GM21423 (cell line): Measurements from ENCODE around the gene EIF3K.

Experiments used
- ATAC-seq: cut with Tn5 transposase; IDR thresholded peaks from one replicate; pipeline ENCODE4 v1.9.1; 2021; ENCODE audit warnings: mild to moderate bottlenecking, moderate library complexity; ENCODE audit not compliant: unreplicated experiment

EIF3K gene

DNA sequence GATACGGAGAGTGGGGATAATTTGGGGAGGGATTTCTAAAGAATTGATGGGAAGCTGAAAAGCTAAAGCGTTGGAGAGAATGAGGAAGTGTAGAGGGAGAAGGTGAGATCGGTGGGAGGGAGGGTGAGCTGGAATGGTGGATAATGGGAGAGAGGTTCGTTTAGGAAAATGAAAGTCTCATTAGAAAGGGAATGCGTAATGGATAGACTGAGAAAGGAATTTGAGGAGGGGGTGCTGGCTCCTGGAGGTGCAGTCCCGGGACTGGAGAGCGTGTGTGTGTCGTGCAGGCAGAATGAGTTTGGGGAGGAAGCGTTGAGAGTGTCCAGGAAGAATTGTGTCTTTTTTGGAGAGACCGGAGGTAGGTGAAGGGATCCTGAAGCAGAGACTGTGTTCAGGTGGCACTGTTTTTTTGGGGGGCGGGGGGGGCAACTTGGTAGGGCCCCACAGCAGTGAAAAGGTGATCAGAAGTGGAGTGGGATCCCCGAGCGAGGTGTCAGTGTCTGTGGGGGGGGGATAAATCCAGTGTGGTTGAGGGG, 29.8 kb downstream of the EIF3K start:
- ATAC-seq, result no peak

DNA sequence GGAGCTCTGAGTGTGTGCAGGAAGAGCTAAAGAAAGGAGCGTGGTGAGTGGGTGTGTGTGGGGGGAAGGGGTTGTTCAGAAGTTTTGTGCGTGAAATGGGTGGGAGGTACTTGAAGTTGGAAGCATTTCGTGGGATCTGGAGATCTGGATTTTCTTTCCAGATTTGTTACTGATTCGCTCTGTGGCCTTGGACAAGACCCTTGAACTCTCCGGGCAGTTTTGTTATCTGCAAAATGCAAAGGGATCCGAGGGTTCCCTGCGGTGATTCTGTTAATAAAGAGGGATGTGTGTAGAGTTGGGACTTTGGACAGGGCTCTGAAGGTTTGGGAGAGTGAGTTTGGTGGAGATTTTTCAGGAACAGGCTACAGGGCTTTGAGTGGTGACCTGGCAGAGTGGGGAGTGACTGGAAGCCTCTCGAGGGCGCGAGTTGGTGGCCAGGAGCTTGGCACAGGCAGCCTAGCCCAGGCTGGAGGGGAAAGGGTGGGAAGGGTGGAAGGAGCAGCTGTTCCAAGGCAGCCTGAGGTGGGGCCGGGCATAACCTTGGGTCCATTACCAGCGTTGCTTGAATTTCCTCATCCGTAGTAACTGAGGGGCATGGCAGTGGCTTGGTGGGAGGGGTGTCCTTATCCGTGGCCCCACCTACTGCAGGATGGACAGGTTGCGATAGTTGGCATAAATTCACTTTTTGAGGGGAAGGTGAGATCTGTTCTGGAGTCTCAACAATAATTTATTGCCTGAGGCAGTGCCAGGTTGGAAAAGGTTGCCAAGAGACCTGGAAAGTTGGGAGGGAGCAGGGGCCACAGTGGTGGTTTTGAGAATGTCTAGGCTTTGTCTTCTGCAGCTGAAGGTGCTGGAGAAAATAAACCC, 30.6 kb downstream of the EIF3K start:
- no peak for ATAC-seq

DNA sequence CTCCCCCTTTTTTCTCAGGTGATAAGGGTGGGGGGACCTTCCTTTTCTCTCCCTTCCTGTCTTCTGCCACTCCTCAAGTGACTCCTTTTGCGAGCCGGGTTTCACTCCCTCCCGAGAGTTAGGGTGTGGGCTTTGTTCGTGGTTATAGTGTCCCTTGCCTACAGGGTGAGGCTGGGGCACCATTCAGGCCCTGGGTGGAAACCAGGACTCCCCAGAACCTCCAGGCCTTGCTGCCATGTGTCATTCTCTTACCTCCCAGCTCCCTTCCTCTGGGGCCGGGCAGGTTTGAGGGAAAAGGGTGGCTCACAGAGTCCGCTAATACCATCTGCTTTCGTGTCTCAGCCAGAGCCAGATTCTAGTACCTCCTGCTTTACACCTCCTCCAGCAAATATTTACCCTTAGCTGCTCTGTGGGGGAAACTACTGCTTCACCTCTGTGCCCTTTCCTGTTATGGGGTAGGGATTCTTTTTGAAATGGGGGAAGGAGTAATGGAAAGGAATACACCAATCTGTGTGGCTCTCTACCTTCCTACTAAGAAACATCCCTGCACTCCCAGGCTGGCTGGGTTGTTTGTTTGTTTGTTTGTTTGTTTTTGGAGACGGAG, 31.3 kb downstream of the EIF3K start:
- ATAC-seq, result no peak

DNA sequence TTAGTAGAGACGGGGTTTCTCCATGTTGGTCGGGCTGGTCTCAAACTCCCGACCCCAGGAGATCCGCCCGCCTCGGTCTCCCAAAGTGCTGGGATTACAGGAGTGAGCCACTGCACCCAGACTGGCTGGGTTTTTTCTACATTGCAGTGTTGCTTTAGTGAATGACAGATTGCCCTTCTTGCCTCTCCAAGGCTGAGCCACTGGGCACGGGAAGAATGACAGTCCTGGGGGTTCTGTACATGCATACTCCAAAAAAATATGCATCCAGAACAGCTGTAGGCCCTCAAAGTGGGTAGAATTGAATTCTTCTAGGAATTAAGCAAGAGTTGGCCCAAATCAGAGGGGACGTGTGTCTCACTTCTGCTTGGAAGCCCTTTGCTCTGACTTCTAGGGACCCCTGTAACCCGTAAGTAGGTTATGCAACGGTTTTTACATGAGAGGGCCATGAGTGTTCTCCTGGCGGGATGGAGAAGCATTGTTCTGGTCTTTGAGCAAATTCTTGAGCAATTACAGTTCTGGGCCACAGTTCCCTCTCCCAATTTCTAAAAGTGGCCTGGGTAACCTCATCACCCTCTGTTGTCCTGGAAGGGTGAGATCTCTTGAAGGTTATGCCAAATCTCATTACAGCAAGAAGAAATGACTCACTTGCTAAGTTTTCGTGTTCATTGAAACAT, 32.1 kb downstream of the EIF3K start:
- ATAC-seq, result no peak

DNA sequence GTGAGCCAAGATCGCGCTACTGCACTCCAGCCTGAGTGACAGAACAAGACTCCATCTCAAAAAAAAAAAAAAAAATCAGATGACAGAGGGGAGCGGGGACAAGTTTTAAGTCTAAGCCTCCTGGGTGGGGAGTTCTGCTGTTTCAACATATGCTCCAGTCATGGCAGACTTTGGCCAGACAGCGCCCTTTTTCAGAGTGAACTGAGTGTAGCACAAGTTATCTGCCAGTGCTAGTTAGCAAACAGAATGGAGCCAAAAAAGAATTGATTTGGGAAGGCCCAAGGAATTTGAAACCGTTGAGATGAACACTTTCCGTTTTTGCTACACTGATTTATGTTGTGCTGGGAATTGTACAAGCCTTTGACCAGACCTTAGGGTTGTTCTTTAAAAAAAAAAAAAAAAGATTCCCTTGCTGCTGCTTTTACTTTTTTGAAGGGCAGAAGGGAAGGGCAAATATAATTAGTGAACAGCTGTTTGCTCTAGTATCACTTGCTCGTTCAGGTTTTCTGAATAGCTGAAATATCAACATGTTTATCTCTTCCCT, 34.1 kb downstream of the EIF3K start:
- ATAC-seq, result no peak

DNA sequence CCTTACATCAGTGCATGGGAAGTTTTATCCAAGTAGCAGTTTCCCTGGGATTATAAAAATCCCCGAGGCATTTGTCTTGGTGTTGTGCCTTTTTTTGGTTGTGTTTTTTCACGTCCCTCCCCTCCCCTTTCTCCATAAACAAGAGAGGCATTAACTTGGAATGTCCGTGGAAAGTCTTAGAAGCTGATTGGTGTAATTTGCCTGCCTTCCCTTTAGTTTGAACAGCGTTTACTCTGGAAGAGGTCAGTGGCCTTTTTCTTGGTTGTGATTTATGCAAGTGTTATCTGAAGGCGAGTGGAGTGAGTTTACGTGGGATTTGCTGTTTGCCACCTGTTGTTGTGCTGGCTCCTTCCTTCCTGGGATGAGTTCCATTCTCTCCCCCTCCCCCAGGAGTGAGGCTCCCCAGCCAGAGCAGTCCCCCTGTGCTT, 35.7 kb downstream of the EIF3K start:
- no peak for ATAC-seq

DNA sequence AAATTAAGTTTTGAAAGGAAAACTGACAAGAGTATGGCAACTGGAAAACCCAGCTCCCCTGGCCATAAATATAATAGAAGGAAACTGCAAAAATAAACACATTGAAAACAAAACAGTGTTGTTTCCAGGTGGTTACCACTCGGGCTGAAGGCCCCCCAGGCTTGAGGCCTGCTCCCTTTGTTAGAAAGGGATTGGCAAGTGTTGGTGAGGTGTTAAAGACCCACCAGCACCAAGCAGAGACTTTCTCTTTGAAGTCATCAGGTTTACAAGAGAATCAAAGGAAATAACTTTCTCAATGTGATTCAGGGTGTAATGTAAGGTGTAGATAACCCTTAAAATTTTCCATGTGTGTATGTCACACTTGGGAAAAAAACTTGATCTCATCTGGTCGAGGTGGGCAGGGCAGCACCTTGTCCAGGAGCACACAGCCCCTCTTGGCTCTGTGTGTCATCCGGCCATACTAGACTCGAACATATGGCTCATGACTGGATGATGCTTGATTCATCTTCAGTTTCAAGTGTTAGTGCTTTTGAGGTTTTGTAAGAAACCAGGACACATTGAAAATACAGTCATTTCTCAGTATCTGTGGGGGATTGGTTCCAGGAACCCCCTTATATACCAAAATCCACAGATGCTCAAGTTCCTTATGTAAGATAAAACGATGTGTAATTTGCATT, 36.3 kb downstream of the EIF3K start:
- ATAC-seq, result peak; percentile 42

DNA sequence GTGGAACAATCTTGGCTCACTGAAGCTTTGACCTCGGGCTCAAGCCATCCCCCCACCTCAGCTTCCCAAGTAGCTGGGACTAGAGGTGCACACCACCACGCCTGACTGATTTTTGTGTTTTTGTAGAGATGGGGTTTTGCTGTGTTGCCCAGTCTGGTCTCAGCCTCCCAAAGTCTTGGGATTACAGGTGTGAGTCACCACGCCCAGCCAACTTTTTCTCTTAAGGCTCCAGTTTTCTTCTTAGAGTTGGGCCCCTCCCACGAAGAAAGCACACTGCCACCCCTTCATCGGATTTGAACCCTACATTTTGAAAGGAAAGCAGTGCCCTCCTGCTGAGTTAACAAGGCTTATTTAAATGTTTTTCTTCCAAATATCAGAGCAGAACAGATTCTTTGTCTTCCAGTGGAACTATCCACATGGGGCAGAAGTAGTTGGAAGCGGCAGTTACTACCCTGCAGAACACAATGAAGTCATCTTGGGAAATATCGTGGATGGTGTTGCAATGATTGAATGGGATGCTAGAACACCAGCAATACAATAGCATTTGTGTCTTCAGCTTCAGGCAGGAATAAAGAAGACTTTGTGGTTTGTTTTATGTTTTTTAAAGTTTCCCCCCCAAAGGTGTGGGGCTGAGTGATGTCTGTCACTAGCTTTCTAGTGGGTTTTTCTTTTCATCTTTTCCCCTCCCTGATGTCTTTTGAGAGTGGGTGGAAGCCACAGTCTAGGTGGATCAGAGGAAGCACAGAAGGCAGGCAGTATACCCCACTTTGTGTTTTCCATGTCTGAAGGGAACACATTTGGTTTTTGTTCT, 37.4 kb downstream of the EIF3K start:
- ATAC-seq, result no peak

DNA sequence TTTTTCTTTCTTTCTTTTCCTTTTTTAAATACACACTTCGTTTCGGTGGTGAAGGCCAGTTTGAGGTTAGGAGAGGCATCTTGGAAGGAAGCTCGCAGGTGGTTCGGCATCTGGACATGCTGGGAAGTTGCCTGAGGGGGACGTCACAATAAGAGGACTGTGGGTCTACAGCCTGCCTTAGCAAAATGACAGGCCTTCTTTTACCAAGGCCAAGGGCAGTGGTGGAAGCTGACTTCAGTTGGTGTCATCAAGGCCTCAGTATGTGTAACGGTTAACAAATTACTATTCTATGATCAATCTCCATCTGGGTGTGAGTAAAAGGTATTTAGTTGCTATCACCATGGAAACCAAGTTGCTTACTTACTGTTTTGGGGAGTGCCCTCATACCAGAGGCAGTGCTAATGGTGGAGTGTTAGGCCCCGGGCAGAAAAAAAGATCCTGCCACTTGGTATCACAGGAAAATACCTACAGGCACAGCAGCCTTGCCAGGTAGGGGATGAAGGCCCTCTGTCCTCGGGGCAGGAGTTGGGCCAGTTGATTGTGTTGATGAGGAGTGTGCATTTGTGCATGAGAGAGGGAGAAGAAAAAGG, 38.7 kb downstream of the EIF3K start:
- no peak for ATAC-seq

DNA sequence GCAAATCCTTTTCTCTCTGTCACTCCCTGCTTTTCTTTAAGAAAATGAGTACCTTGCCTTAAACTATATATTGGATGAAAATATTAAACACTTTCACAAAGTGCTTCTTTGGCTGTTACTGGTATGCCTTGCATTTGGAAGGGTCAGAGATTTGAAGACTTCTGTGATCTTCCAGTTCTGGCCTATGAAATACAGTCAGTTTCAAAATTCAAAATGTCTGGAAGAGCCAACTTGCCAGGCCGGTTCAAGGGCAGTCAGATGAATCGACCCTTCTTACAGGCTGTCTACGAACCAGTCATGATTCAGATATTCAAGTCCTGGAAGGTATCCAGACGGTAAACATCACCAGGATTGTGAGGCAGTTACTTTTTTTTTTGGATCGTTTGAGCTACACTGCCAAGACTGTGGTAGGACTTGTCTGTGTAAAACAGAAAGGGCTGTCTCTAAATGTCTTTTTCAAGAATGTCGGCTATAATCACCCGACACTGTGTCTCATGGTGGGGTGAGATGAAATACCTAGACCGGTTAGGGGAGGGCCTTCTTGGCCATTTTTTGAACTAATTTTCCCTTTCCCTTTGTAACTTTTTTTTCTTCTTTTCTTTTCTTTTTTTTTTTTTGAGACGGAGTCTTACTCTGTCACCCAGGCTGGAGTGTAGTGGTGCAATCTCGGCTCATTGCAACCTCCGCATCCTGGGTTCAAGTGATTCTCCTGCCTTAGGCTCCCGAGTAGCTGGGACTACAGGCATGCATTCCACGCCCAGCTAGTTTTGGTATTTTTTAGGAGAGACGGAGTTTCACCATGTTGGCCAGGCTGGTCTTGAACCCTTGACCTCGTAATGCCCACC, 39.7 kb downstream of the EIF3K start:
- ATAC-seq, result no peak

DNA sequence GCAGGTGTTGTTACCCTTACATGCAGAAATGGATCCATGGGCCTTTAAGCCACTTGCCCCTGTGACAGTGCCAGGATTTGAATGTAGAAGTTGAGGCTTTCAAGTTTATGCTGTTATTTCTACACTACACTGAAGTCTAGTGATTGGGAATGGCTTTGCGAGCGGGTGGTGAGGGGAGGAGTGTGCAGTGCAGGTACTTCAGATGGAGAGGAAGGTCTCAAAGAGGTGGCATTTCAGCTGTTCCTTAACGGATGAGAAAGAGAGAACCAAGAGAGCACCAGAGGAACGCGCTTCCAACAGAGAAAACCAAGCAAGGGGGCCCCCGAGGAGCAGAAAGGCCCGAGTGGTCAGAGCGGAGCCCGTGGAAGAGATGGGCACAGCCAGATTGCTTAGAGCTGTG, 41.7 kb downstream of the EIF3K start:
- no peak for ATAC-seq

DNA sequence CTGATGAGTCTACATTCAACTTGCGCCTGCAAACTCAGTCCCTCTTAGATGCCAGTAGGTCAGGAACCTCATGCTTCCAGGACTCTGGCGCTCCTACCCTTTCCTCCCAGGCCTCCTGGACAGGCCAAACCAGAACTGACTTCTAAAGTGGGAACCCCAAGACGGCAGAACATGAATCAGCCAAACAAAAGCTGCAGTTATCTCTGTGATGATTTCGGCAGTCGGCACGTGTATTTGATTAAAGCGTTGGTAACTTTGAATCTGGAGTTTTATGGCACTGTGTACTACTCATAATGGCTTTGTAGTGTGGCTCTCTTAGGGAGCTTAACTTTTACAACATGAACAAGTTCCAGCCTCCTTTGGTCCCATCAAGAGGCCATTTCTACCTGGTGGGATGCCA, 42.1 kb downstream of the EIF3K start:
- ATAC-seq, result no peak

DNA sequence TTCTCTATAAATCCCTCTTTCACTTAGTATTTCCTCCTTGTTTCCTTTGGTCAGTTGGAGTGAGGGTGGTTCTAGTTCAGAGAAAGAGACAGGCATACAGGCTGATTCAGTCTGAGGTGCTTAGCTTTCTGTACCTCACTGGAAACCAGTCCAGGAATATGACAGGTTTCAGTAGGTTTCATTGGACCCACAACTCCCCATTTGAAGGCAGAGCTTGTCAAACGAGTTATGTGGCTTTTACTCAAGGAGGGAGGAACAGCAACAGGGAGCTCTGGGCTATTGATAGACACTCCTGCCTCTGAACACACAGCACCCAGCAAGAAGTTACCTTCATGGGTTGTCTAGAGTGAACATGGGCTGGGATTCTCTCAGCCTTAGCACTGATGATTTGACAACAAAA, 43.0 kb downstream of the EIF3K start:
- no peak for ATAC-seq

DNA sequence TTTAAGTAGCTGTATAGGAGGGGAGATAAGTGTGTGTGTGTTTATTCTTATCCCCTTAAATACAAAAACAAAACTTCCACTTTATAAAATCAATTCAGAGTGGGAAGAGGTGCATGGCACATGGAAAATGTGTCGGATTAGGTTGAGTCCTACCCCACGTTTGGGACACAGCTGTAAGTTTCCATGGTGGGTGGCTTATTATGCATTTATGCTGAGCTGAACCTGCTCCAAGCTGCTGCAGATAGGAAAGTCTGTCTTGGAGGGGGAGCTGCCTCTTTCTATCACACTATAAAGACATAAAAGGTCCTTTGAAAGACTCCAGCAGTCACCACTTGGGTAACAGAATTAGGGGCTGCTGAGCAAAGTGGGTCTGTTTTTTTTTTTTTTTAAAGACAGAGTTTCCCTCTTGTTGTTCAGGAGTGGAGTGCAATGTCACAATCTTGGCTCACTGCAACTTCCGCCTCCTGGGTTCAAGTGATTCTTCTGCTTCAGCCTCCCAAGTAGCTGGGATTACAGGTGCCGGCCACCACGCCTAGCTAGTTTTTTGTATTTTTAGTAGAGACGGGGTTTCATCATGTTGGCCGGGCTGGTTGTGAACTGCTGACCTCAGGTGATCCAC, 43.7 kb downstream of the EIF3K start:
- ATAC-seq, result no peak

DNA sequence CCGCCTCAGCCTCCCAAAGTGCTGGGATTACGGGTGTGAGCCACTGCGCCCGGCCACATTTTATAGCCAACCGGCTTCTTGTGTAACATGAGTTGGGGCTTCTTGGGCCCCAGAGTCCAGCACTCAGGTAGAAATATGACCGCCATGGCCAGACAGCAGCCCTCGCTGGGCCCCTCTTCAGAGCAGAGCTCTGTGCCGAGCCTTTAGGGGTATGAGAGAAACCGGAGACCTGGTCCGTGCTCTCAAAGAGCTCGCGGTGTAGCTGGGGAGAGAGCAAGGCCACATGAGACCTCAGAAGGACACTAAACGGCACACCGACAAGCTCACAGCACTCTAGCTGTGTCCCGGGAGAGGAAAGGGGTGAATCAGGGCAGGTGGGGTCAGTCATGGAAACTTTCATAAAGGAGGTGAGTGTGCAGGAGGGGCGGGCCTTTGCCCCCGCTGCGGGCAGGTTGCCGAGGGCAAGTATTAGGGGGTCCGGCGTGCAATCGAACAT, 44.2 kb downstream of the EIF3K start:
- no peak for ATAC-seq

DNA sequence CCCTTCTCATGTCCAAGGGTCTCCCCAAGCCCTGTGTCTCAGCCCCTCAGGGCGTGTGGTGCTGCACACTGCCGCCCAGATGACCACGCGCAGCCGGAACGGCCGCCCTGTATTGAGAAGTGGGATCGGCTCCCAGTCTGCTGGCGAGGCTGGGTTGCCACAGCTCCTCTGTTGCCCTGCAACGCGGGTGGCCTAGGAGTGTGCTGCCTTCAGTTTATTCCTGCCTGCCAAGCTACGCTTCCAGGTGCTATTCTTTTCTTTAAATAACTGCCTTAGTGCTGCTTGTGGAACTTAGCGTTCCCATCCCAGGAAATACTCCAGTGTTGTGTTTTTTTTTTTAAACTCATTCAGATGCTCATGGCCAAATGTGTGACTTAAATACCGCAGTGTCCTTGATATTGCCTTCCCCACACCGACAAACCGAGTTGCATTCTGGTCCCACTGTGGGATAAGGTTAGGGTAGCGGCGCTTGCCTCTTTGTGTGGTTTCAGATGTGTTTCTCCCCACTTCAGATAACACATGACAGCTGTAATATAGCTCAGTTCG, 45.0 kb downstream of the EIF3K start:
- ATAC-seq, result no peak

DNA sequence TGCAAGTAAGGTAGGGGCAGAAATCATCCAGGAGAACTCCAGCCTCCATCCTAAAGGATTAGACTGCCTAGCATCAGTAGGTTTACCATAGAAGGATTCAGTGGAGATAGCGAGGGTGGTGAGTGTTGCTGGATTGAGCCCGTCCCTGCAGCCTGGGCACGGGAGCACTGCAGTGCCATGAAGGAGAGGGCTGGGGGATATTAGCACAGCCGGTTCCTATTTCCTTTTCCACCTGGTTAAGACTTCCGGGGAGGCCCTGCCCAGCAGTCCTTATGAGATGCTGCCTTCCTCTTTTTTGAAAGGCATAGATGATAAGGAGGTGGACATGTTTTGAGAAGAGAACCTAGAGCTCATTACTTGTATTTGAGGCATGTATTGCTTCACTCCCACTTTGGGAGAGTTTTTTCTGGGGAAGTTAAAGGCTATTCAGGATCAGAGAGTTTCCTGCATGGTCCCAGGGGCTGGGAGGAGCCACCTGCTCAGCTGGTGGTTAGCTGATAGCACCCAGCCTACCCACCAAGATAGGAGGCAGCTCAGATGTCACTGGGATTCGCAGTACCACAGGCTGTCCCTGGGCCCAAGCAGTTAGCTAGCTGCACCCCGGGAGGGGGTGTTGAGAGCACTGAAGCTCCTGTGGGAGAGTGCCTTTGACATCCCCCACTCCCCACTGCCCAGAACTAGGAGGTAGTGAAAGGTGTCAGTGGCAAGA, 45.7 kb downstream of the EIF3K start:
- no peak for ATAC-seq
